ENCODE data around the gene MTARC1. TPM values are rescaled to one million over a fixed set of nuclear protein-coding genes. Genes with fewer than 3 reads are reported as not detected.

Gene MTARC1
- polyA plus RNA-seq, 2 donors = 6.0 to 8.3 TPM

Other genes with a start within 250 kb of the MTARC1 start
- gene C1orf115, start 96.5 kb upstream of the MTARC1 start, polyA plus RNA-seq = 1 to 10 TPM; 1.9 to 2.6 TPM
- 1 to 10 TPM; 5.0 to 6.0 TPM for gene MTARC2, start 38.6 kb upstream of the MTARC1 start, polyA plus RNA-seq
- 1 to 10 TPM; 1.4 to 1.8 TPM for gene HLX, start 92.5 kb downstream of the MTARC1 start, polyA plus RNA-seq

Data from esophagus (tissue), 2 donors.